Panc1 (cell line): ENCODE measurements around the gene TRIM14. TPM values are rescaled to one million over a fixed set of nuclear protein-coding genes. Genes with fewer than 3 reads are reported as not detected.
"Not testable (repeated sequence)": the region's sequence is repeated elsewhere in the genome, so short reads cannot be mapped to it uniquely, and the experiment has no call there.

Experiments used
- ATAC-seq: fragments of 200-7000 bp; cut with Tn5 transposase; 2 replicates; pipeline ENCODE4 v1.9.1; 2020; ENCODE audit warnings: mild to moderate bottlenecking, moderate library complexity
- BruUV-seq: library from RNA; stranded (reverse); fragments of 400-500 nt; replicated peaks from 2 replicates; lab custom pipeline; 2021; lab: Mats Ljungman, UMichigan
- CTCF ChIA-PET: fragments of 300-600 bp; sonication (Branson Sonifier 250); formaldehyde crosslinking; loops from one replicate; lab custom pipeline; 2022; ENCODE audit warnings: antibody characterized with exemption; lab: Charles Lee
- POLR2A ChIA-PET: fragments of 300-600 bp; sonication (Branson Sonifier 250); formaldehyde crosslinking; loops from one replicate; lab custom pipeline; 2022; ENCODE audit warnings: antibody characterized with exemption; lab: Charles Lee
- DNase-seq: peaks from one replicate; pipeline ENCODE4 v3.0.0-alpha.2; 2010; ENCODE audit warnings: low read depth, low spot score
- H3K27ac ChIP-seq: 2 replicates; pipeline ENCODE4 v1.5.1; 2011; ENCODE audit warnings: mild to moderate bottlenecking, low read length, inconsistent platforms
- H3K27me3 ChIP-seq: fragments of 200-500 bp; sonication (Bioruptor generic); 2 replicates; pipeline ENCODE4 v1.6.0; 2014; ENCODE audit warnings: low read length, inconsistent platforms; ENCODE audit not compliant: control insufficient read depth, insufficient read depth
- H3K36me3 ChIP-seq: fragments of 200-500 bp; sonication (Bioruptor generic); 2 replicates; pipeline ENCODE4 v1.5.1; 2014; ENCODE audit warnings: inconsistent platforms, mild to moderate bottlenecking, low read length, moderate library complexity; ENCODE audit not compliant: control insufficient read depth, insufficient read depth
- H3K4me1 ChIP-seq: 2 replicates; pipeline ENCODE4 v1.5.1; 2011; ENCODE audit warnings: inconsistent platforms, mild to moderate bottlenecking, low read length, moderate library complexity; ENCODE audit not compliant: control insufficient read depth, insufficient read depth
- H3K4me3 ChIP-seq, 2 experiments: 2 replicates each; pipeline ENCODE4 v1.5.1; 2011 to 2012; ENCODE audit warnings: low read depth in 2 of 2, low read length in 2 of 2, mild to moderate bottlenecking in 2 of 2, inconsistent platforms in 1 of 2, moderate library complexity in 1 of 2
- H3K9me3 ChIP-seq: fragments of 200-500 bp; sonication (Bioruptor generic); 2 replicates; pipeline ENCODE4 v1.5.1; 2014; ENCODE audit warnings: low read depth, mild to moderate bottlenecking, inconsistent platforms, low read length, moderate library complexity; ENCODE audit not compliant: control insufficient read depth, insufficient read depth
- CTCF ChIP-seq: fragments of 450-650 bp; IDR thresholded peaks from 2 replicates; pipeline ENCODE4 v1.5.1; 2017; ENCODE audit warnings: mild to moderate bottlenecking
- POLR2AphosphoS5 ChIP-seq: IDR thresholded peaks from 2 replicates; pipeline ENCODE4 v1.6.1; 2012; ENCODE audit warnings: mild to moderate bottlenecking, low read depth, low read length, moderate library complexity
- REST ChIP-seq, 2 experiments: IDR thresholded peaks; 2 replicates each; pipeline ENCODE4 v1.6.1; 2011 to 2012; ENCODE audit warnings: low read depth in 2 of 2, control low read depth in 1 of 2, low read length in 1 of 2, mild to moderate bottlenecking in 1 of 2, moderate library complexity in 1 of 2; ENCODE audit not compliant: insufficient read depth in 1 of 2
- SIN3A ChIP-seq: IDR thresholded peaks from 2 replicates; pipeline ENCODE4 v1.6.1; 2012; ENCODE audit warnings: low read depth, mild to moderate bottlenecking, low read length, moderate library complexity, borderline replicate concordance; ENCODE audit not compliant: insufficient read depth
- TCF7L2 ChIP-seq: IDR thresholded peaks from 2 replicates; pipeline ENCODE4 v1.6.1; 2011; ENCODE audit warnings: mild to moderate bottlenecking, low read depth, low read length, inconsistent platforms
- in situ Hi-C: cut with HindIII; loops from 2 replicates; pipeline ENCODE4 v1.10.0; 2016; ENCODE audit warnings: low sequenced_read_pairs, low pct_unique_long_range_greater_than_20kb
- intact Hi-C: fragments of 100-400 bp; cut with micrococcal nuclease; formaldehyde crosslinking; loops from one replicate; pipeline ENCODE4 v1.10.0; 2022; ENCODE audit not compliant: unreplicated experiment
- total RNA-seq: library from RNA; stranded (reverse); gene quantifications from one replicate; pipeline ENCODE4 v1.2.1, GENCODE V29; 2021; ENCODE audit not compliant: unreplicated experiment

TRIM14 gene
- total RNA-seq, 1 experiment from 2014 or later: 9.7 TPM

GRCh38 chr9:98020476-98021145, 98.4 kb downstream of the TRIM14 start:
- Histone ChIP-seq H3K36me3 (peaks cover 11% of the 10 kb centered on the region), H3K9me3 (no peaks in the 10 kb centered on the region), H3K27ac (no peak overlapping the region), H3K4me3 (no peak overlapping the region), H3K27me3 (no peaks in the 10 kb centered on the region), H3K4me1 (no peaks in the 10 kb centered on the region)
- ATAC-seq: peak; percentile 47
- no TSS peak for BruUV-seq
- TF ChIP-seq POLR2AphosphoS5: no peak
- no peak for TF ChIP-seq SIN3A
- no peak for TF ChIP-seq REST (IDR thresholded peaks at IDR 0.05; ENCODE audit: insufficient read depth in 1 of 2, low read depth in 2 of 2, low read length in 1 of 2)
- TF ChIP-seq CTCF: no peak
- no peak for TF ChIP-seq TCF7L2
- POLR2A ChIA-PET: no interaction called here
- in situ Hi-C loops: no loop called here
- CTCF ChIA-PET: interaction anchor here (0.8 kb wide), 1 partner anchor 84 kb away, joined by 3 read pairs; no protein-coding TSS in a partner anchor
- intact Hi-C loops: no loop called here
- DNase-seq: no peak

- in situ Hi-C loops: not testable (repeated sequence)
These were observed 99.2 kb downstream of the TRIM14 start for GRCh38 chr9:98019869-98020268.

More at GRCh38 chr9:98019869-98020268, 99.2 kb downstream of the TRIM14 start:
- H3K4me3 ChIP-seq, BruUV-seq, DNase-seq, POLR2A ChIA-PET, intact Hi-C loops, H3K27me3 ChIP-seq, CTCF ChIA-PET, H3K27ac ChIP-seq, H3K4me1 ChIP-seq, ATAC-seq, H3K9me3 ChIP-seq: not testable (repeated sequence)
- peaks cover 14% of the 10 kb centered on the region for H3K36me3 ChIP-seq

Other genes starting within 250 kb of the TRIM14 start
- gene TRMO, start 196.7 kb downstream of the TRIM14 start, total RNA-seq: 10.4 TPM
- gene HEMGN, start 181.1 kb downstream of the TRIM14 start, total RNA-seq: not detected
- gene ANP32B, start 135.9 kb downstream of the TRIM14 start, total RNA-seq: 109 TPM
- 41.0 TPM for gene NANS, start 62.5 kb downstream of the TRIM14 start, total RNA-seq
- gene CORO2A, start 73.4 kb upstream of the TRIM14 start, total RNA-seq: 2.0 TPM
- gene TBC1D2, start 136.4 kb upstream of the TRIM14 start, total RNA-seq: 2.4 TPM